Ishikawa (cell line): ENCODE measurements around the gene GIT1.

Experiments
- CEBPB ChIP-seq: IDR thresholded peaks from 2 replicates; pipeline ENCODE4 v1.6.1; 2012
- CREB1 ChIP-seq: IDR thresholded peaks from 2 replicates; pipeline ENCODE4 v1.6.1; 2012; ENCODE audit warnings: low read depth
- EP300 ChIP-seq: IDR thresholded peaks from 2 replicates; pipeline ENCODE4 v1.6.1; 2012; ENCODE audit warnings: borderline replicate concordance
- ZBTB7A ChIP-seq: IDR thresholded peaks from 2 replicates; pipeline ENCODE4 v1.6.1; 2012; ENCODE audit warnings: low read depth
- TF ChIP-seq, protein P1 (sequence below): IDR thresholded peaks from 2 replicates; pipeline ENCODE4 v1.6.1; 2012

DNA sequence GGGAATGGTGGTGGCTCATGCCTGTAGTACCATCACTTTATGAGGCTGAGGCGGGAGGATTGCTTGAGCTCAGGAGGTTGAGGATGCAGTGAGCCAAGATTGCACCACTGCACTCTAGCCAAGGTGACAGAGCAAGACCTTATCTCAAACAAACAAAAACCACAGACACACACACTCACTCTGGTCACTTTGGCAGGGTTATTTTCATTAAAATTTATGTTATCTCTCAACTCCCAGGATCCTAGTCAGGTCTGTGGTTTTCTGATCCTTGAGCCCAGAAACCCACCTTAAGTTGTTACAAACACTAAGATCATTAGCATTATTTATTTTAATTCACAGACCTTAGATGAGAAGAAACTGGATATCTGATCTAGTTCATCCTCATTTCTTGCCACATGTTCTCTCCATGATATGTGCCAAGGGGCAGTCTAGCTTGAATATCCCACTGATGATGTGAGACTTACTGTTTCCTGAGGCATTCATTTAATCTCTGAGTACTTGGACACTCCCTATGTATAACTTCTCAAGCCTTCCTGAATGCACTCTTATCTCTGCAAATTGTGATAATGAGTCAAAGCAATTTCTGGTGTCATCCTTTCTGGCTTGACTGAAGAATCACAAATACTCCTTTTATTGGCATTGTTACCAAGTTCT is 32.2 kb downstream of the GIT1 start:
- TF ChIP-seq CREB1 (no peak), ZBTB7A (no peak), CEBPB (no peak), EP300 (no peak)
- TF ChIP-seq, protein P1, sequence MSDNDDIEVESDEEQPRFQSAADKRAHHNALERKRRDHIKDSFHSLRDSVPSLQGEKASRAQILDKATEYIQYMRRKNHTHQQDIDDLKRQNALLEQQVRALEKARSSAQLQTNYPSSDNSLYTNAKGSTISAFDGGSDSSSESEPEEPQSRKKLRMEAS: no peak
